SK-MEL-5 (cell line): Measurements from ENCODE around the gene ZFYVE27. TPM values are rescaled to one million over a fixed set of nuclear protein-coding genes. Genes with fewer than 3 reads are reported as not detected.

Experiments used
- DNase-seq: peaks from one replicate; pipeline ENCODE4 v3.0.0-alpha.2; 2016; ENCODE audit warnings: low read depth, low spot score
- in situ Hi-C: cut with HindIII; loops from 2 replicates; pipeline ENCODE4 v1.10.0; 2016; ENCODE audit warnings: low sequenced_read_pairs, high pct_unique_total_duplicates, low pct_unique_long_range_greater_than_20kb
- total RNA-seq: library from RNA; depleted of rRNA; stranded (reverse); fragments of >200 nt; shearing (Covaris generic); gene quantifications from 2 replicates; pipeline ENCODE4 v1.2.3, GENCODE V29; 2014

ZFYVE27 gene
- total RNA-seq, 1 experiment from 2014 or later = 27.5 TPM

- DNase-seq = no peak
- in situ Hi-C loops = no loop called here
Observed at GRCh38 chr10:97762056-97762455, 25.1 kb downstream of the ZFYVE27 start.

GRCh38 chr10:97762816-97763215 is 25.9 kb downstream of the ZFYVE27 start:
- DNase-seq = no peak
- in situ Hi-C loops = no loop called here

GRCh38 chr10:97763411-97763810 is 26.5 kb downstream of the ZFYVE27 start:
- in situ Hi-C loops = no loop called here
- no peak for DNase-seq

GRCh38 chr10:97763947-97764346 is 27.0 kb downstream of the ZFYVE27 start:
- in situ Hi-C loops = no loop called here
- no peak for DNase-seq

- DNase-seq = no peak
- in situ Hi-C loops = no loop called here
Observed at GRCh38 chr10:97764519-97764931, 27.6 kb downstream of the ZFYVE27 start.

- in situ Hi-C loops = no loop called here
- no peak for DNase-seq
Observed at GRCh38 chr10:97765201-97765600, 28.3 kb downstream of the ZFYVE27 start.

DNA sequence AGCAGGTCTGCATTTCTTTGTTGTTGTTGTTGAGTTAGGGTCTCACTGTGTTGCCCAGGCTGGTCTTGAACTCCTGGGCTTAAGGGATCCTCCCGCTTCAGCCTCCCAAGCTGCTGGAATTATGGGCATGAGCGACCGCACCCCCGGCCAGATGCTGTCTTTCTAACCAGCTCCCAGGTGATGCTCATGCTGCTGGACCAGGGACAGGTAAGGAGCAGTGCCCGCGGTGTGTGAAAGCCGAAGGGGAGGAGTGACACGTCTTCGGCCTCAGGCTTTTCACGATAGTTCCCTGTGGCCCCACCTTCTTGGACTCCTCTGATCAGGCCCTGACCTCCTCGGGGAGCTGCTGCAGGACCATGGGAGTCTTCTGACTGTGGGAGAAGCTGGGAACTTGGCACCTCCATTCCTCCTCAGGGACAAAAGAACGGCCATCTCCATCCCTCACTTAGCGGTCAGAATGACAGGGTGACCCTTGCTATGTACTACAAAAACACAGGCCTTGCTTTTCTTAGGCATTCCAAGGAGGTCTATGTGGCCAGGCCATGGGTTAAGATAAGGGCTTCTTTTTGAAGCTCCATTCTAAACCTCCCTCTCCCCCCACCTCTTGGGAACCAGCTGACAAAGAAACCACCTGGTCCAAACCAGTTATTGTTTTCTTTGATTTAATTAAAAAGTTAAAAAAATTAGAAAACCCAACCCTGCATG is 29.3 kb downstream of the ZFYVE27 start:
- no peak for DNase-seq
- in situ Hi-C loops = no loop called here

- DNase-seq = no peak
- in situ Hi-C loops = no loop called here
Observed at GRCh38 chr10:97766996-97767924, 30.3 kb downstream of the ZFYVE27 start.

- no peak for DNase-seq
- in situ Hi-C loops = no loop called here
Observed at GRCh38 chr10:97768322-97769315, 31.7 kb downstream of the ZFYVE27 start.

DNA sequence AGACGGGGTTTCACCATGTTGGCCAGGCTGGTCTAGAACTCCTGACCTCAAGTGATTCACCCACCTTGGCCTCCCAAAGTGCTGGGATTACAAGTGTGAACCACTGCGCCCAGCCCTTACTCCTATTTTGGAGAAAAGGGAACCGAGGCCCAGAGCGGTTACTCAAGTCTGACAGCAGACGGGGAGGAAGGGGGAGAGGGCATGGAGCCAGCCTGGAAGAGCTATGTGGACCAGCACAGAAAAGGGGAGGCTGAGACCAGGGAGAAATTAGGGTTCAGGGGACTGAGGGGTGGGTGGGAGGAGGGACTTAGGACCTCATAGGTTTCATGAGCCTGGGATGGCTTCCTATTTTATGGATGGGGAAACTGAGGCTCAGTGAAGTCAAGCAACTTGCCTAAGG is 33.3 kb downstream of the ZFYVE27 start:
- DNase-seq = no peak
- in situ Hi-C loops = no loop called here

DNA sequence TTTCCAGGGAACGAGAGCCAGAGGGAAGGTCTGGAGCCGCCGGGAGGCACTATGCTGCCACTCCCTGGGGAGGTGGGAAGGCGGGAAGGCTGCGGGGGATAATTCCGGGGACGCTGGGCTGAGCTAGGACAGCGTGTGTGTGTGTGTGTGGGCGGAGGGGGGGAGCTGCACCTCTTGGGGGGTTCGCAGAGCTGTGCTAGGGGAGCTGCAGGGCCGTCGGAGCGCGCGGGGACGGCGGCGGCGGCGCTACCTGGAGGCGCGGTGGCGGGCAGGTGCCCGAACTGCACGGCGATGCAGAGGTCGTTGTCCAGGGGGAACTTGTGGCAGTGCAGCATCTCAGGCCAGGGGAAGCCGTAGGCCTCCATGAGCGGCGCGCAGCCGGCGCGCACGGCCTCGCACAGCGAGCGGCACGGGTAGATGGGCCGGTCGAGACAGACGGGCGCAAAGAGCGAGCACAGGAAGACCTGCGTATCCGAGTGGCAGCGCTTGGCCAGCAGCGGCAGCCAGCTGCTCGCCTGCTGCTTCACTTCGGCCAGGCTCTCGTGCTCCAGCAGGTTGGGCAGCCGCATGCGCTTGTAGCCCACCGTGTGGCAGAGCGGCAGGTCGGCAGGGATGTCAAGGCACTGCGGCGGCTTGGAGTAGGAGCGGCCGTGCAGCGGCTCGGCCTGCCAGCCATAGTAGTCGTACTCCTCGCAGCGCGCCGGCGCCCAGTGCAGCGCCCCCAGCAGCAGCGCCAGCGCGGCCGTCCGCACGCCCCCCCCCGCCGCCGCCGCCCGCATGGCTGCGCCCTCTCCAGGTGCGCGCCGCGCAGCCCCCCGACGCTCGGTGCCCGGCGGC is 34.3 kb downstream of the ZFYVE27 start:
- DNase-seq = no peak
- in situ Hi-C loops = no loop called here

GRCh38 chr10:97771913-97772823 is 35.2 kb downstream of the ZFYVE27 start, which contains the start of gene SFRP5:
SFRP5 (minus strand) TSS chr10:97771999; CDS start chr10:97771833, 166 bp downstream.
- in situ Hi-C loops = no loop called here
- no peak for DNase-seq

DNA sequence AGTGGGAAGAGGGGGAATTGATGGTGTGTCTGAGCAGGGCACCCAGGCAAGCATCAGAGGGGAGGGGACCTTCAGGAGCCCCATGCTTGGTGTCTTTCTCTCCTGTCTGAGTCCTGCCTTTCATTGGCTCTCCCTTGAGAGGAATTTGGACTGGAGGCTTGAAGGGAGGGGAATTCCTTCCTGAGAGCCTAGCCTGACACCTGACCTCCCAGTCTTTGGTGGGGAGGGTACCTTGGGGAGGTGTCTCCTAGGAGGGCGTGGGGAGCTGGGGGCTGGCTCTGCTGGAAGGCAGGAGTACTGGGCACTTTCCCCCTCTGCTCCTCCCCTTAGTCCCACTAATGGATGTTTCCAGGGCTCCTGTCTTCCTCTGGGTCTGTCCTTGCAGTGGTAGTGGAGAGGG is 36.2 kb downstream of the ZFYVE27 start:
- in situ Hi-C loops = no loop called here
- DNase-seq = no peak

- in situ Hi-C loops = no loop called here
- DNase-seq = no peak
Observed at GRCh38 chr10:97774811-97775294, 37.9 kb downstream of the ZFYVE27 start.

DNA sequence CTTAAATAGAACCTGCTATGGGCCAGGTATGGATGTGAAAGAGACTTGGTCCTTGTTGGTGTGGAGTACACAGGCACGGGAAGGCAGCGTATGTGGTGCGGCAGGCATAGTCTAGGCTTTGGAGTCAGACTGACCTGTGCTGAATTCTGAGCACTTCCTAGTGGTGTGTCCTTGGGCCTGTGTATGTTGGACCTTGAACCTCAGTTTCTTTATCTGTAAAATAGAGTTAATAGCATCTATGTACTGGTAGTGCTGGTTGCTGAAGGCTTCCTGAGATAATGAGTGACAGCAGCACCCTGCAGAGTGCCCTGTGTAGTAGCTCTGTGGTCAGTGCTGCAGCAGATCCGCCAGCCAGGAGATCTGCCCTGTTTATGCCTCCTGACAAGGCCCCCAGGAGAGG is 40.2 kb downstream of the ZFYVE27 start:
- no peak for DNase-seq
- in situ Hi-C loops = no loop called here
